Measurements from ENCODE around the gene PHACTR3. TPM values are rescaled to one million over a fixed set of nuclear protein-coding genes. Genes with fewer than 3 reads are reported as not detected.
A peak's percentile ranks its signal among the peaks of the same experiment; 100 is the strongest.

PHACTR3 gene
- total RNA-seq, 1 experiment from 2014 or later: 0.11 TPM

- Histone ChIP-seq H3K27me3 (replicated peaks; ENCODE audit: control insufficient read depth, insufficient read depth, low read length) (no peaks in the 10 kb centered on the region), H3K4me1 (peaks cover 16% of the 10 kb centered on the region), H3K4me3 (ENCODE audit: low read depth, low read length) (no peak overlapping the region), H3K36me3 (ENCODE audit: control insufficient read depth, insufficient read depth, low read length) (peaks cover 4% of the 10 kb centered on the region), H3K9me3 (peaks cover 17% of the 10 kb centered on the region)
- peaks cover 17% of the 10 kb centered on the region for H3K4me1 Mint-ChIP-seq (ENCODE audit: low read depth, unreplicated experiment)
- intact Hi-C loops (cut with micrococcal nuclease; ENCODE audit: unreplicated experiment): no loop called here
- H3K4me3 Mint-ChIP-seq (ENCODE audit: unreplicated experiment): no peak overlapping the region
- ChIA-PET POLR2A (no interaction called here), CTCF (no interaction called here)
- no peak for TF ChIP-seq CTCF (IDR thresholded peaks at IDR 0.05; ENCODE audit: insufficient read depth in 1 of 2, low read depth in 1 of 2, low read length in 1 of 2, severe bottlenecking in 1 of 2, unreplicated experiment in 1 of 2)
- no peak for DNase-seq
- H3K36me3 Mint-ChIP-seq (ENCODE audit: insufficient read depth, unreplicated experiment): peaks cover 51% of the 10 kb centered on the region
- BruUV-seq (replicated peaks): no TSS peak
- peaks cover 3% of the 10 kb centered on the region for H3K27me3 Mint-ChIP-seq (ENCODE audit: insufficient read depth, unreplicated experiment)
- H3K27ac Mint-ChIP-seq (ENCODE audit: unreplicated experiment): peak overlapping the region; percentile 25
- H3K9me3 Mint-ChIP-seq (ENCODE audit: unreplicated experiment): peaks cover 17% of the 10 kb centered on the region
Measured at GRCh38 chr20:59858425-59858824, 254.1 kb downstream of the PHACTR3 start.

GRCh38 chr20:59861401-59861800, 257.1 kb downstream of the PHACTR3 start:
- Histone ChIP-seq H3K9me3 (peaks cover 17% of the 10 kb centered on the region), H3K36me3 (ENCODE audit: control insufficient read depth, insufficient read depth, low read length) (peaks cover 4% of the 10 kb centered on the region), H3K4me1 (peaks cover 30% of the 10 kb centered on the region), H3K27me3 (replicated peaks; ENCODE audit: control insufficient read depth, insufficient read depth, low read length) (no peaks in the 10 kb centered on the region), H3K4me3 (ENCODE audit: low read depth, low read length) (no peak overlapping the region)
- Mint-ChIP-seq H3K27me3 (ENCODE audit: insufficient read depth, unreplicated experiment) (peaks cover 3% of the 10 kb centered on the region), H3K4me1 (ENCODE audit: low read depth, unreplicated experiment) (peaks cover 25% of the 10 kb centered on the region), H3K4me3 (ENCODE audit: unreplicated experiment) (no peak overlapping the region), H3K36me3 (ENCODE audit: insufficient read depth, unreplicated experiment) (peaks cover 49% of the 10 kb centered on the region), H3K27ac (ENCODE audit: unreplicated experiment) (no peak overlapping the region), H3K9me3 (ENCODE audit: unreplicated experiment) (peaks cover 17% of the 10 kb centered on the region)
- DNase-seq: no peak
- no peak for TF ChIP-seq CTCF (IDR thresholded peaks at IDR 0.05; ENCODE audit: insufficient read depth in 1 of 2, low read depth in 1 of 2, low read length in 1 of 2, severe bottlenecking in 1 of 2, unreplicated experiment in 1 of 2)
- ChIA-PET POLR2A (no interaction called here), CTCF (no interaction called here)
- BruUV-seq (replicated peaks): no TSS peak
- intact Hi-C loops (cut with micrococcal nuclease; ENCODE audit: unreplicated experiment): no loop called here

GRCh38 chr20:59863058-59863457, 258.7 kb downstream of the PHACTR3 start:
- TF ChIP-seq CTCF (IDR thresholded peaks at IDR 0.05; ENCODE audit: insufficient read depth in 1 of 2, low read depth in 1 of 2, low read length in 1 of 2, severe bottlenecking in 1 of 2, unreplicated experiment in 1 of 2): no peak
- CTCF ChIA-PET: interaction anchor here (1.1 kb wide), 1 partner anchor 13 kb away, joined by 3 read pairs; no protein-coding TSS in a partner anchor
- Histone ChIP-seq H3K36me3 (ENCODE audit: control insufficient read depth, insufficient read depth, low read length) (peaks cover 3% of the 10 kb centered on the region), H3K4me1 (peaks cover 19% of the 10 kb centered on the region), H3K9me3 (peaks cover 7% of the 10 kb centered on the region; the same call in 1 of the 2 replicates), H3K27me3 (replicated peaks; ENCODE audit: control insufficient read depth, insufficient read depth, low read length) (no peaks in the 10 kb centered on the region), H3K4me3 (ENCODE audit: low read depth, low read length) (no peak overlapping the region)
- peaks cover 43% of the 10 kb centered on the region for H3K36me3 Mint-ChIP-seq (ENCODE audit: insufficient read depth, unreplicated experiment)
- H3K9me3 Mint-ChIP-seq (ENCODE audit: unreplicated experiment): peaks cover 7% of the 10 kb centered on the region
- peaks cover 3% of the 10 kb centered on the region for H3K27me3 Mint-ChIP-seq (ENCODE audit: insufficient read depth, unreplicated experiment)
- no peak overlapping the region for H3K27ac Mint-ChIP-seq (ENCODE audit: unreplicated experiment)
- no TSS peak for BruUV-seq (replicated peaks)
- H3K4me1 Mint-ChIP-seq (ENCODE audit: low read depth, unreplicated experiment): peaks cover 14% of the 10 kb centered on the region
- no peak overlapping the region for H3K4me3 Mint-ChIP-seq (ENCODE audit: unreplicated experiment)
- intact Hi-C loops (cut with micrococcal nuclease; ENCODE audit: unreplicated experiment): no loop called here
- POLR2A ChIA-PET: no interaction called here
- DNase-seq: no peak
